ENCODE results near the gene TMEM9.

Gene TMEM9

DNA sequence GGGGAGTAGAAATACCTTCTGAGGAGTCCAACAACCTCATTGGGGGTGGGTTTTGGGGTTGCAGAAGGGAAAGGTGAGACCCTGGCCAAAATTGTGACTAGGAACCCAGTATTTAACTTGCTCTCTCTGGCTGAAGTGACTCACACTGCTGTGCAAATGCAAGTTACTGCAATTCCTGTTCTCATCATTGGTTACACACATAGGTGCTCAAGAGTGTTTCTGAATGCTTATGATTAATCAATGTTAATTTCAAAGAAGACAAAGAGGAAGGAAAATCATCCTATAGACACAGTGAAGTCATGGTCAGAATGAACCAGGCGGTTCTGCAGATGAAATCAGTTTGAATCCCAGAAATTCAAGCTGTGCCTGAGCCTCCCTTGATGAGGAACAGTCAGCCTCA lies 30.4 kb downstream of the TMEM9 start:
- no peak overlapping the region for H3K27ac Mint-ChIP-seq
- no peaks in the 10 kb centered on the region for H3K9me3 Mint-ChIP-seq
- no peak for ATAC-seq (replicated peaks)
- H3K4me3 Mint-ChIP-seq: no peak overlapping the region
- H3K27me3 Mint-ChIP-seq: peaks cover 38 to 55% of the 10 kb centered on the region in 2 donors
- peaks cover 2 to 7% of the 10 kb centered on the region in 2 donors for H3K4me1 Mint-ChIP-seq (ENCODE audit: low read depth in 2 of 2)
- DNase-seq: no peak
- H3K36me3 Mint-ChIP-seq (ENCODE audit: insufficient read depth): no peaks in the 10 kb centered on the region

GRCh38 chr1:201122321-201122957 lies 31.8 kb downstream of the TMEM9 start:
- no peak overlapping the region for H3K27ac Mint-ChIP-seq
- H3K27me3 Mint-ChIP-seq: peaks cover 38 to 54% of the 10 kb centered on the region in 2 donors
- no peak for ATAC-seq (replicated peaks)
- H3K36me3 Mint-ChIP-seq (ENCODE audit: insufficient read depth): no peaks in the 10 kb centered on the region
- no peaks in the 10 kb centered on the region for H3K9me3 Mint-ChIP-seq
- no peak for DNase-seq
- H3K4me3 Mint-ChIP-seq: no peak overlapping the region
- peaks cover 2 to 7% of the 10 kb centered on the region in 2 donors for H3K4me1 Mint-ChIP-seq (ENCODE audit: low read depth in 2 of 2)

GRCh38 chr1:201119206-201120197 lies 34.8 kb downstream of the TMEM9 start:
- H3K9me3 Mint-ChIP-seq: no peaks in the 10 kb centered on the region
- H3K27ac Mint-ChIP-seq: peak overlapping the region in 1 of 2 donors; percentile 59
- peak; percentile 47 to 54 (median 48) for DNase-seq
- H3K4me3 Mint-ChIP-seq: no peak overlapping the region
- H3K4me1 Mint-ChIP-seq (ENCODE audit: low read depth in 2 of 2): peaks cover 6 to 15% of the 10 kb centered on the region in 2 donors
- H3K36me3 Mint-ChIP-seq (ENCODE audit: insufficient read depth): peaks cover 4% of the 10 kb centered on the region
- H3K27me3 Mint-ChIP-seq: peaks cover 27 to 31% of the 10 kb centered on the region in 2 donors
- peak; percentile 46 for ATAC-seq (replicated peaks)

GRCh38 chr1:201116091-201116490 lies 38.2 kb downstream of the TMEM9 start:
- peaks cover 7 to 18% of the 10 kb centered on the region in 2 donors for H3K4me1 Mint-ChIP-seq (ENCODE audit: low read depth in 2 of 2)
- H3K36me3 Mint-ChIP-seq (ENCODE audit: insufficient read depth): peaks cover 9% of the 10 kb centered on the region
- no peak overlapping the region for H3K27ac Mint-ChIP-seq
- DNase-seq (no peak), ATAC-seq (replicated peaks) (no peak)
- no peaks in the 10 kb centered on the region for H3K27me3 Mint-ChIP-seq
- no peak overlapping the region for H3K4me3 Mint-ChIP-seq
- H3K9me3 Mint-ChIP-seq: no peaks in the 10 kb centered on the region

GRCh38 chr1:201115390-201115937 lies 38.8 kb downstream of the TMEM9 start:
- H3K4me1 Mint-ChIP-seq (ENCODE audit: low read depth in 2 of 2): peaks cover 7 to 18% of the 10 kb centered on the region in 2 donors
- ATAC-seq (replicated peaks) (no peak), DNase-seq (no peak)
- peak overlapping the region in 1 of 2 donors; percentile 92 for H3K4me3 Mint-ChIP-seq
- H3K36me3 Mint-ChIP-seq (ENCODE audit: insufficient read depth): peaks cover 9% of the 10 kb centered on the region
- H3K9me3 Mint-ChIP-seq: no peaks in the 10 kb centered on the region
- no peaks in the 10 kb centered on the region for H3K27me3 Mint-ChIP-seq
- H3K27ac Mint-ChIP-seq: no peak overlapping the region

- Mint-ChIP-seq H3K27ac (peak overlapping the region; percentile 75 to 84), H3K4me1 (ENCODE audit: low read depth in 2 of 2) (peaks cover 5 to 13% of the 10 kb centered on the region in 2 donors), H3K4me3 (peak overlapping the region; percentile 89 to 92), H3K27me3 (no peaks in the 10 kb centered on the region), H3K36me3 (ENCODE audit: insufficient read depth) (peaks cover 9% of the 10 kb centered on the region), H3K9me3 (no peaks in the 10 kb centered on the region)
- ATAC-seq (replicated peaks) (peak; percentile 85), DNase-seq (peak; percentile 53 to 69 (median 59))
Measured at GRCh38 chr1:201114245-201115131, 39.8 kb downstream of the TMEM9 start.

- ATAC-seq (replicated peaks): no peak
- Mint-ChIP-seq H3K4me3 (peak overlapping the region; percentile 89 to 92), H3K27me3 (no peaks in the 10 kb centered on the region), H3K36me3 (ENCODE audit: insufficient read depth) (peaks cover 9% of the 10 kb centered on the region), H3K4me1 (ENCODE audit: low read depth in 2 of 2) (peaks cover 5 to 10% of the 10 kb centered on the region in 2 donors), H3K27ac (peak overlapping the region; percentile 75 to 84), H3K9me3 (no peaks in the 10 kb centered on the region)
- DNase-seq: no peak
Measured at GRCh38 chr1:201113451-201114244, 40.6 kb downstream of the TMEM9 start.

GRCh38 chr1:201112926-201113325 lies 41.3 kb downstream of the TMEM9 start:
- Mint-ChIP-seq H3K36me3 (ENCODE audit: insufficient read depth) (peaks cover 9% of the 10 kb centered on the region), H3K4me1 (ENCODE audit: low read depth in 2 of 2) (peaks cover 5 to 10% of the 10 kb centered on the region in 2 donors), H3K27ac (no peak overlapping the region), H3K4me3 (peak overlapping the region; percentile 89 to 92), H3K9me3 (no peaks in the 10 kb centered on the region), H3K27me3 (no peaks in the 10 kb centered on the region)
- DNase-seq (no peak), ATAC-seq (replicated peaks) (no peak)

- H3K9me3 Mint-ChIP-seq: no peaks in the 10 kb centered on the region
- peak within 1 kb of the TSS; percentile 89 to 92 for H3K4me3 Mint-ChIP-seq
- H3K4me1 Mint-ChIP-seq (ENCODE audit: low read depth in 2 of 2): peaks cover 5 to 10% of the 10 kb centered on the region in 2 donors
- DNase-seq (no peak), ATAC-seq (replicated peaks) (no peak)
- peaks cover 9% of the 10 kb centered on the region for H3K36me3 Mint-ChIP-seq (ENCODE audit: insufficient read depth)
- H3K27me3 Mint-ChIP-seq: no peaks in the 10 kb centered on the region
- peak within 1 kb of the TSS; percentile 13 to 19 for H3K27ac Mint-ChIP-seq
Measured at GRCh38 chr1:201112173-201112731, 42.0 kb downstream of the TMEM9 start, which contains the start of gene CACNA1S. Gene CACNA1S, minus strand, starts transcription at chr1:201112426. Its CDS starts 87 bp downstream, at chr1:201112339.

GRCh38 chr1:201111672-201112071 lies 42.6 kb downstream of the TMEM9 start:
- DNase-seq (no peak), ATAC-seq (replicated peaks) (no peak)
- Mint-ChIP-seq H3K4me1 (ENCODE audit: low read depth in 2 of 2) (peaks cover 5 to 10% of the 10 kb centered on the region in 2 donors), H3K27me3 (no peaks in the 10 kb centered on the region), H3K9me3 (no peaks in the 10 kb centered on the region), H3K27ac (peak overlapping the region; percentile 13 to 19), H3K36me3 (ENCODE audit: insufficient read depth) (peaks cover 9% of the 10 kb centered on the region), H3K4me3 (no peak overlapping the region)

GRCh38 chr1:201111156-201111555 lies 43.1 kb downstream of the TMEM9 start:
- Mint-ChIP-seq H3K4me3 (no peak overlapping the region), H3K4me1 (ENCODE audit: low read depth in 2 of 2) (peaks cover 5 to 8% of the 10 kb centered on the region in 2 donors), H3K27ac (peak overlapping the region in 1 of 2 donors; percentile 13), H3K36me3 (ENCODE audit: insufficient read depth) (peaks cover 9% of the 10 kb centered on the region), H3K27me3 (no peaks in the 10 kb centered on the region), H3K9me3 (no peaks in the 10 kb centered on the region)
- ATAC-seq (replicated peaks) (no peak), DNase-seq (no peak)

GRCh38 chr1:201110616-201111015 lies 43.7 kb downstream of the TMEM9 start:
- H3K27me3 Mint-ChIP-seq: no peaks in the 10 kb centered on the region
- H3K27ac Mint-ChIP-seq: no peak overlapping the region
- H3K4me1 Mint-ChIP-seq (ENCODE audit: low read depth in 2 of 2): peaks cover 5 to 7% of the 10 kb centered on the region in 2 donors
- no peaks in the 10 kb centered on the region for H3K9me3 Mint-ChIP-seq
- peaks cover 9% of the 10 kb centered on the region for H3K36me3 Mint-ChIP-seq (ENCODE audit: insufficient read depth)
- DNase-seq (no peak), ATAC-seq (replicated peaks) (no peak)
- no peak overlapping the region for H3K4me3 Mint-ChIP-seq

Measured in effector memory CD8-positive, alpha-beta T cell (primary cell).